Skeletal muscle tissue (tissue), 4 donors: Measurements from ENCODE around the gene PRXL2B. TPM values are rescaled to one million over a fixed set of nuclear protein-coding genes. Genes with fewer than 3 reads are reported as not detected.
A peak's percentile ranks its signal among the peaks of the same experiment; 100 is the strongest.
"Not testable (repeated sequence)": the region's sequence is repeated elsewhere in the genome, so short reads cannot be mapped to it uniquely, and the experiment has no call there.

Experiments used
- H3K27ac ChIP-seq: one replicate; pipeline ENCODE4 v1.7.0; 2013; ENCODE audit warnings: mild to moderate bottlenecking, low read depth, low read length, inconsistent platforms
- H3K27me3 ChIP-seq, 3 donors: one replicate each; pipeline ENCODE4 v1.7.0; 2013; ENCODE audit warnings: low read length in 3 of 3; ENCODE audit not compliant: control insufficient read depth in 3 of 3, insufficient read depth in 3 of 3
- H3K36me3 ChIP-seq, 3 donors: one replicate each; pipeline ENCODE4 v1.7.0; 2013; ENCODE audit warnings: low read length in 3 of 3; ENCODE audit not compliant: control insufficient read depth in 3 of 3, insufficient read depth in 3 of 3
- H3K4me1 ChIP-seq, 3 donors: one replicate each; pipeline ENCODE4 v1.7.0; 2013; ENCODE audit warnings: low read length in 3 of 3, mild to moderate bottlenecking in 3 of 3; ENCODE audit not compliant: control insufficient read depth in 3 of 3, insufficient read depth in 3 of 3
- H3K4me3 ChIP-seq, 3 donors: one replicate each; pipeline ENCODE4 v1.7.0; 2013; ENCODE audit warnings: low read length in 3 of 3
- H3K9ac ChIP-seq, 3 donors: one replicate each; pipeline ENCODE4 v1.7.0; 2013; ENCODE audit warnings: low read length in 3 of 3, mild to moderate bottlenecking in 3 of 3, moderate library complexity in 2 of 3, low read depth in 1 of 3
- H3K9me3 ChIP-seq, 3 donors: one replicate each; pipeline ENCODE4 v1.7.0; 2013; ENCODE audit warnings: low read length in 3 of 3; ENCODE audit not compliant: control insufficient read depth in 3 of 3
- total RNA-seq: library from RNA; depleted of rRNA; stranded (reverse); fragments of >200 nt; gene quantifications from one replicate; pipeline ENCODE4 v1.2.3, GENCODE V29; 2014
- donor health status: Osteomylitis.

PRXL2B gene
- total RNA-seq, 1 donor from 2014 or later = 5.7 TPM

DNA sequence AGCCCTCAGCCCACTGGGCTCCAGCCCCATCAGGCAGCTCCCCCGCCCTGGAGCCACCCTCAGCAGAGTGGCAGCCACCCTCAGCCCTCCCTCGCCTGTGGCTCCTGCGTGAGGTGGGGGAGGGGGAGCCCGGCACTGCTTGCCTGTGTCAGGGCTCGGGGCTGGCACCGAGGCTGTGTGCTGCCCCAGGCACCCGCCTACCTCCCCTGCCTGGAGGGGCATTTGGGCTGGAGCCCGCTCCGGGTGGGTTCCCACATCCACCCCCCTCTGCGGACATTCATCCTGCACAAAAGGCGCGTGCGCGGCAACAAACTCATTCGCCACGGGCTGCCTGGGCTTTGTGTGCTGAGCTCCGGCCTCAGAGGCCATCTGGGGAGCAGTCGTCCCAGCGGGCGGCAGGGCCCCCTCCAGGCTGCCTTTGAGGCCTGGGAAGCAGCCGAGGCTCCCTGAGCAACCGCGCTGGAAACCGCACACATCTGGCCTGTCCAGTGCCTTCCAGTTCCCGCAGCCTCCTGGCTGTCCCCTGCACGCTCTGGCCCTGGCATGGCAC, 43.0 kb upstream of the PRXL2B start:
- Histone ChIP-seq H3K9ac (no peak overlapping the region), H3K4me1 (peaks cover 30 to 39% (median 33%) of the 10 kb centered on the region in 3 donors), H3K36me3 (no peaks in the 10 kb centered on the region), H3K9me3 (no peaks in the 10 kb centered on the region), H3K4me3 (no peak overlapping the region), H3K27me3 (peaks cover 60 to 78% (median 65%) of the 10 kb centered on the region in 3 donors), H3K27ac (no peak overlapping the region)

DNA sequence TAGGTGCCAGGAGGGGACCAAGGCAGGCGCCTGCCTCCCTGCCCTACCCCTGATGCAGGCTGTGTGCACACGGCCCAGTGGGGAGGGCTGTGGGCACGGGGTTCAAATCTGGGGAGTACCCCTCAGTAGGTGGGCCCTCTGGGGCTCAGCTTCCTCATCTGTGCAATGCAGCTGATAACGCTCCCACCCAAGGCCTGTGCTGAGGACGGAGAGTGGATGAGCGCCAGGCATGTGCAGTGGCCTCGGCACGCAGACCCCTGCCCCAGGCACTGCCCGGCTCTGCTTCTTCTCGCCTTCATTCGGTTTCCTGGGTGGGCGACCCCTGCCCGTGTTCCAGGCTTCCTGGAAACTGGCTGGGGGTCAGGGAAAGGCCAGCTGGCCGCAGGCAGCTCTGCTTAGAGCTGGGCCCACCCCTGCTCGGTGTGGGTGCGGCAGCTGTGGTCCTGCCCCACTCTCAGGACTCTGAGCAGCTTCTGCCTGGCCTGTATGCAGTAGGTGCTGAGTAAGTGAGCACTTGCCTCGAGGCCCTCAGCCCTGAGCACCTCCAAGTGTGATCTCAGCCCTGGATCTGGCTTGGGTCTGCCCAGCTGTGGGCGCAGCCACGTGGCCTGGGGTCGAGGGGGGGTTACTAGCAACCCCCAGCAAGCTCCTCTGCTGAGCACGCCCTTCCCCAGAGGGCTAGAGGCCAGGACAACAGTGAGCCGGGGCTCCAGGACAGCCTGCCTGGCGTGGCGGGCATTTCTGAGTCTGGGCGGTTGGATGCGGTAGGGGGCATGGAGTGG, 42.3 kb upstream of the PRXL2B start:
- Histone ChIP-seq H3K27me3 (peaks cover 55 to 72% (median 58%) of the 10 kb centered on the region in 3 donors), H3K9ac (peak overlapping the region in 1 of 3 donors; percentile 25), H3K4me3 (no peak overlapping the region), H3K9me3 (no peaks in the 10 kb centered on the region), H3K36me3 (no peaks in the 10 kb centered on the region), H3K27ac (no peak overlapping the region), H3K4me1 (peaks cover 37 to 46% (median 40%) of the 10 kb centered on the region in 3 donors)

DNA sequence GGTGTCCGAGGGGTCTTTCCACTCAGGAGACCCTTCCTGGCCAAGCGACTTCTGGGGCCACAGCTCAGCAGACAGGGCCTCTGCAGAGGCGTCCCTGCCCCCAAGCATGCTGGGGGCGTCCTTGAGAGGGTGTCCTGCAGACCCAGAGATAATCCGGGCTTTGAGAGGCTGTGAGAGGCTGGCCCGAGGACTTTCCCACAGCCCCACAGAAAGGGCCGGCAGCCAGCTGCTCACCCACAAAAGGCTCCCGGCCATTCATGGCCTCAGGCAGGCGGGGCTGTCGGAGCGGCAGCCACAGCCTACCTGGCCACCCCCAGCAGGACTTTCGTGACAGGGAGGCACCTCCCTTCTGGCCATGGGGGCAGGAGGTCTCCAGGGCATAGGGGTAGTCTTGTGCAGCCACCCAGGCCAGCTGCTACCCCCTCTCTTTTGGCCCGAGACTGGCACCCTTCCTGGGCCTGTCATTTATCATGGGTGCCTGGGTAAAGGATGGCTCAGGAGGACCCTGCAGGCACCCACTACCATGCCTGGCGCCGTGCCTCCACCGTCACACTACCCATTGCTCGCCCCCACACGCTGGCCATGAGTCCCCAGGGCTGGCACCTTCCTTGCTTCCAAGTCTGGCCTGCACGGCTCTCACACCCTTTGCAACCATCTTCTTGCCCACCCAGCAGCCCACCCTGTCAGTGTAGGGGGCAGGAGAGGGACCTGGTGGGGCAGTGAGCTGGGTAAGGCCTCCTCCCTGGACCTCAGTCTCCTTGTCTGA, 41.5 kb upstream of the PRXL2B start:
- H3K4me3 ChIP-seq = no peak overlapping the region
- no peak overlapping the region for H3K27ac ChIP-seq
- H3K9ac ChIP-seq = no peak overlapping the region
- peaks cover 51 to 65% (median 51%) of the 10 kb centered on the region in 3 donors for H3K27me3 ChIP-seq
- no peaks in the 10 kb centered on the region for H3K36me3 ChIP-seq
- H3K4me1 ChIP-seq = peaks cover 38 to 47% (median 41%) of the 10 kb centered on the region in 3 donors
- H3K9me3 ChIP-seq = no peaks in the 10 kb centered on the region

DNA sequence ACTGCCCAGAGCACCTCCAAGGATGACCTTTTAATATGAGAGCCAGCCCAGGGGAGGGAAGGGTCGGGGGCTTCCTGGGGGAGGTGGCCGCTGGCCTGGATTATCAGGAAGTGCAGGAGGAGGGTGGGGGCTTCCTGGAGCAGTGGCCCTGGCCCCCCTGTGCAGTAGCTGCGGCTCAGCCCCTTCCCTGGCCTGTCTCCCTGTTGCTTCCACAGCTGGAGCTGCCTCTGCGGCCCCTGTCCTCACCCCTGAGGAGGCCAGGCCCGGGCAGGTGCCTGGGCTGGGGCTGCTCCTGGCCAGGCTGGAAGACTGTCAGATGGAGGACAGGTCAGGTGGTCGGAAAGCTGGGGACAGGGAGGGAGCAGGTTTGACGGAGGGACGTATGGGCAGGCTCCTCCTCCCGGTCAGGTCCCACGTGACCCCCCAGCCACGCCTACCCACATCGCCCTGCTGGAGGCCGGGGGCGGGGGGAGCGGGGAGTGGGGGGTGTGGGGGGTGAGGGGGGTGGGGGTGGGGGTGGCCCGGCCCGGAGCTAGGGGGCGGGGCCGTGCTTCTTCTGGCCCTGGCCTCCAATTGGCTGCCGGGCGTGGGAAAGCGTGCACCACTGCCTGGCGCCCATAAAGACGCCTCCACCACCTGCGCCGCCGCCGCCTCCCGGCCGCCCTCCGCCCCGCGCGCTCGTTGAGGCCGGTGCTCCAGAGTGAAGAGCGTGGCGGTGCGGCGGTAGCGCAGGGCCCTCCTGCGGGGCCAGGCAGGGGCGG, 40.6 kb upstream of the PRXL2B start:
- Histone ChIP-seq H3K27me3 (peaks cover 46 to 60% (median 47%) of the 10 kb centered on the region in 3 donors), H3K9ac (peak overlapping the region in 1 of 3 donors; percentile 62), H3K4me1 (peaks cover 38 to 47% (median 41%) of the 10 kb centered on the region in 3 donors)

DNA sequence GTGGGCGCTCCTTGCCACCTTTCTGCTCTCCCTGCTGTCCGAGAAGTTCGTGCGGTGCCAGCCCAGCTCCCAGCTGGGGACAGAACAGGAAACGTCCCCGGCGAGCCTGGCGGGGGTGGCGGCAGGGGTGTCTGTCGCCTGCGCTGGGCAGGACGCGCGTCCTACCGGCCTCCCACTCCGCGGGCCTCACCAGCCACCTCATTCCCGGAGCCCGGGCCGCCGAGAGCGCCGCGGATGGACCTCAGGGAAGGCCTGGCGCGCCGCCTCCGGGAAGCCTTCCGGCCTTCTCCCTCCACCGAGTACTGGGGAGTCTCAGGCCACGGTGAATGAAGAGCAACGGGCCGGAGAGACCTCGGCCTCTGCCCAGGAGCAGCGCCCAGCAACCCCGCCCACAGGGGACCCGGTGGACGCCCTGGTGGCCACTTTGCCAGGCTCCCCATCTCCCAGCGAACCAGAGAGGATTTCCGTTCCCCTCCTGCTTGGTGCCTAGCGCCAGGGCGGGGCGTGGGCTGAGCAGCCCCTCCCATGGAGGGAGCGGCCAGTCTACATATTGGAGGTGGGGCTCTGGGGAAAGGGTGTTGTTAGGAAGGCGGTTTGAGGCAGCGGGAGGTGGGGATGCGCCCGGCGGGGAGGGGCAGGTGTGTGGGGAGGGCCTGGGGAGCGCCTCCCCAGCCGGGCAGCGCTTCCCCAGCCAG, 39.9 kb upstream of the PRXL2B start:
- H3K27ac ChIP-seq = peak overlapping the region; percentile 90

More for the DNA sequence above, 40.6 kb upstream of the PRXL2B start:
- Histone ChIP-seq H3K4me3 (peak overlapping the region in 2 of 3 donors; percentile 32 to 60), H3K9me3 (no peaks in the 10 kb centered on the region), H3K27ac (peak overlapping the region; percentile 90), H3K36me3 (no peaks in the 10 kb centered on the region)

DNA sequence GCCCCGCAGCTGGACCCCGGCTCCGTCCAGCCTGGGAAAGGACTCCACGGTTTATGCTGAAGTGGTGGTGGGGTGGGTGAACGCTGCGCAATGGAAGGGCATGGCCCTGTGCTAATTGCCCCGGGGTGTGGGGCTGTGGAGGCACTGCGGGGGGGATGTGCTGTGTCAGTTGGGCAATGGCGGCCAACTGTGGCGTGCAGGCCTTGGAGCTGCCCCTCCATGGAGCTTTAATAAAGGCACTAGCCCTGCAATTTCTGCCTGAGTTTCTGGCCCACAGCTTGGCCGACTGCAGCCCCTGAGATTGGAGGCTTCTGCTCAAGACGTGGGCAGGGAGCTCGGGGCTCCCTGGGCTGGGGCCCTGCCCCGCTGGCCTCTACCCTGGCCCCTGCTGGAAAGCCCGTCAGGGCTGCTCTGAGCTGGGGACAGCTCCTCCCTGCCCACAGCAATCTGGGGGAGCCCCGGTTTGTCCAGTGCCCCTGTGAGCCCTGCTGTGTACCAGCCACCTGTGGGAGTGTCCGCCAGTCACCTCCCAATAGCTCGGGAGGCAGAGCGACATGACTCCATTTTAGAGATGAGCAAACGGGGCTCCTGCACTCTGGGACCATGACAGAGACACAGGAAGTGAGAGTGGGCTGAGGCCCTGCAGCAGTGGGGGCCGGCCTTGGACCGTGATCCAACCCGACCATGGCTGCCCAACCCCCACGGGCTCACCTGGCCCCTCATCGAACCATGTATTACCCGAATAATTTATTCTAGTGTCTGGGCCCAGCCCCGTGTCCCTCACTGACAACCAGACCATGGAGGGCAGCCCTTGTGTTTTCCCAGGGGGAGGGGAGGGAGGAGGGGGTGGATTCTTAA, 39.1 kb upstream of the PRXL2B start:
- Histone ChIP-seq H3K27me3 (peaks cover 33 to 50% (median 37%) of the 10 kb centered on the region in 3 donors), H3K4me1 (peaks cover 38 to 47% (median 39%) of the 10 kb centered on the region in 3 donors), H3K9ac (peak overlapping the region; percentile 38 to 81 (median 43)), H3K9me3 (no peaks in the 10 kb centered on the region), H3K27ac (peak overlapping the region; percentile 90), H3K4me3 (peak overlapping the region; percentile 23 to 61 (median 51)), H3K36me3 (no peaks in the 10 kb centered on the region)

More for the DNA sequence above, 39.9 kb upstream of the PRXL2B start:
- H3K36me3 ChIP-seq = no peaks in the 10 kb centered on the region
- H3K4me3 ChIP-seq = peak overlapping the region; percentile 32 to 60 (median 51)
- H3K9me3 ChIP-seq = no peaks in the 10 kb centered on the region
- H3K9ac ChIP-seq = peak overlapping the region; percentile 10 to 81 (median 38)
- H3K27me3 ChIP-seq = peaks cover 40 to 55% (median 42%) of the 10 kb centered on the region in 3 donors
- peaks cover 38 to 47% (median 39%) of the 10 kb centered on the region in 3 donors for H3K4me1 ChIP-seq

DNA sequence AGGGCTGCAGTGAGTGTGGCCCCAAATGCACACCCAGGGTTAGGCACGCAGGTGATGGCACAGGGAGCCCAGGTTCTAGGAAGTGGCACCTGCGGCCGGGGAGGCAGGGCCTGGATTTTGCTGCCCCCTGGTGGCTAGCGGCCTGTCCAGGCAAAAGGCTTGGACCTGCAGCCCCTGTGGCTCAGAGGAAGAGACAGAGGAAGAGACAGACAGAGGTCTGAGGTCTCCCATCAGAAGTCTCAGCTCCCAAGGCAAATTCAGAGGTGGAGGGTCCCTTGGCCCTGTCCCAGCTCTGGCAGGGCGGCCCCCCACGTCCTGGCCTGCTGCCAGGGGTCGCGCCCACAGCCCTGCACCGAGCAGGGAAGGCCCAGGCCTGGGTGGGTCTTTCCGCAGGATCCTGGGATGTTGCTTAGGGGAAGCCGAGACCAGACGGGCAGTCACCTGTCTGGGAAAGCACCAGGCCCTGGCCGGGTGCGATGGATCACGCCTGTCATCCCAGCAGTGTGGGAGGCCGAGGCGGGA, 38.4 kb upstream of the PRXL2B start:
- Histone ChIP-seq H3K36me3 (no peaks in the 10 kb centered on the region), H3K4me3 (peak overlapping the region; percentile 51 to 61 (median 51)), H3K4me1 (peaks cover 38 to 47% (median 39%) of the 10 kb centered on the region in 3 donors), H3K27ac (peak overlapping the region; percentile 90), H3K9ac (peak overlapping the region; percentile 43 to 81 (median 71)), H3K9me3 (no peaks in the 10 kb centered on the region), H3K27me3 (peaks cover 27 to 43% (median 30%) of the 10 kb centered on the region in 3 donors)

DNA sequence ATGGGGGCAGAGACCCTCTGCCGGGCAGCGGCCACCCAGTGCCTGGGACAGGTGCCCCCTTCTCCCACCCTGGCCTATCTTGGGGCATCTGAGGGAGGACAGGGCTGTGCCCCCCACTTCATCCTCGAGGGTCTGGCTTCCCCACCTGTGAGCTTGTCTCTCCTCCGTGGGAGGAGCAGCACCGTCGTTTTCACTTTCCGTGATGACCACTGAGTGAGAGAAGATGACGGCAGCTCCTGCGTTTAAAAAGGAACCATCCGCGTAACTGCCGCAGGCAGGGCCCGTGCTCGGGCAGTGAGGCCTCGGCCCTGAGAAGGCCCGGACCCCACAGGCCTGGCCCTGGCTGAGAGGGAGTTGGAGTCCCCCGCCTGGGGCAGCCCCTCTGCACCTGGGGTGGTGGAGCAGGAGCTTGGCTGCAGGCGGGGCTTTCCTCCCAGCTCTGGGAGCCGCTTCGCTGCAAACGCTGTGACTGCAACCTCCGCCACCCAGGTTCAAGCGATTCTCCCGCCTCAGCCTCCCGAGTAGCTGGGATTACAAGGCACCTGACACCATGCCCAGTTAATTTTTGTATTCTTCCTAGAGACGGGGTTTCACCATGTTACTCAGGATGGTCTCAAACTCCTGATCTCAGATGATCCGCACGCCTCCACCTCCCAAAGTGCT, 37.1 kb upstream of the PRXL2B start:
- H3K36me3 ChIP-seq, H3K9me3 ChIP-seq: not testable (repeated sequence)
- H3K4me3 ChIP-seq = peak overlapping the region in 2 of 3 donors; percentile 14 to 58
- peaks cover 21 to 29% (median 21%) of the 10 kb centered on the region in 3 donors for H3K27me3 ChIP-seq
- H3K9ac ChIP-seq = peak overlapping the region in 2 of 3 donors; percentile 64 to 81
- H3K27ac ChIP-seq = peak overlapping the region; percentile 87
- peaks cover 30 to 40% (median 33%) of the 10 kb centered on the region in 3 donors for H3K4me1 ChIP-seq
